ENCODE results near the gene UBE2L6.
"Not testable (repeated sequence)": the region's sequence is repeated elsewhere in the genome, so short reads cannot be mapped to it uniquely, and the experiment has no call there.

Gene UBE2L6

DNA sequence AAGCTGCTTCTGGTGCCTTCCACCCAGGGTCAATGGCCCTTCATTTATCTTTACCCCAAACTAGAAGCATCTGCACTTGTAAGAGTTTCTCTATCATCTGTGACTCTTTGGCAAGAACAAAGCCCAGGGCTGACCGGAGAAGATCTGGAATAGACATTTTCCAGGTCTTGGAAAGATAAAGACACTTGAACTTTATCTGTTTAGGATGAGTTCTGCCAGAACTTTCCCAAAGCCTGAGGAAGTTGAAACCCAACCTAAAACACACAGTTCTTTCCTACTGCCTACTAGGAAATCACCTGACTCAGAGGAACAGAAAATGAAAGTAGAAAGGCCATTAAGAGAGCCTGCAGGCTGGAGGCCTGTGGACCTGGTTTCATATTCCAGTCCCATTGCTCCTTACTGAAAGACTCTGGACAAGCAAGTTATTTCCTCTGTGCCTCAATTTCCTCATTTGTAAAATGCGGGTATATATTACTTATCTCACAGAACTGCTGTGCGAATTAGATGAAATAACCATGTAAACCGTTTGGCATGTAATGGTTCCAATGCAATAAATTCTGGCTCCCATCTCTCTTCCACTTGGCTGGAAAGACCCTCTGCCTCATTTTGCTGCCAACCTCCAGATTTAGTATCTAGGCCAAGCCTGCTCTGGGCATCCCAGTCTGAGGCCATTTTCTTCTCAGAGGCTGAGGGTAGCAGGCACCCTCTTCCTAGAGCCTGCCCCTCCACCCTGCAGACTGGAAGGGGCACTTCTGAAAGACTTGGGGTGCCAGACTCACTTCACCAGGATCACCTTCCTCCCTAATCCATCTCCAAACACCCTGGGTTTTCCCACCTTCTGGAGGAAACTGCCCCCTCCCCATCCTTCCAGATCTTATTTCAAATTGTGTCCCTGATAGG, 1.2 kb downstream of the UBE2L6 start:
- DNase-seq, result peak; percentile 38

GRCh38 chr11:57562596-57562995, 4.9 kb downstream of the UBE2L6 start:
- no peak for DNase-seq

DNA sequence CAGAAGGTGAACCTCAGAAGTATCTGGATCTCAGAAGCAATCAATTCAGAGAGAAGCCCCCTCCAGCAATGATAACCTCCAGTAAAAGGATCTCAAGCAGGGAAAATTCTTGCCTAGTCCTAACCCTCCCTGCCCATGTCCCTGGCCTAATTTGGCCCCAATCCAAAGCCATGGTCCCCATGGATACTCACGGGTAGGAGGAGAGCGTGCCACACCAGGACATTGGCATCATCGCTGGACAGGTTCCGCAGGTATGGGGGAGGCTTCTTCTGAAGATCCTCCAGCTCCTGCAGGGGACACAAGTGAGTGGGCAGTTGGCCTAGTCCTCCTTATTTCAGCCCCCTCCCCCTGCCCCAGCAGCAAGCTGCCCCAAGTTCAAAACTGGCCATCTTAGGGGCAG, 7.3 kb downstream of the UBE2L6 start:
- DNase-seq, result no peak

- no peak for DNase-seq
These were observed 11.4 kb downstream of the UBE2L6 start for GRCh38 chr11:57556041-57556440.

GRCh38 chr11:57555393-57555792, 12.1 kb downstream of the UBE2L6 start:
- DNase-seq, result no peak

DNA sequence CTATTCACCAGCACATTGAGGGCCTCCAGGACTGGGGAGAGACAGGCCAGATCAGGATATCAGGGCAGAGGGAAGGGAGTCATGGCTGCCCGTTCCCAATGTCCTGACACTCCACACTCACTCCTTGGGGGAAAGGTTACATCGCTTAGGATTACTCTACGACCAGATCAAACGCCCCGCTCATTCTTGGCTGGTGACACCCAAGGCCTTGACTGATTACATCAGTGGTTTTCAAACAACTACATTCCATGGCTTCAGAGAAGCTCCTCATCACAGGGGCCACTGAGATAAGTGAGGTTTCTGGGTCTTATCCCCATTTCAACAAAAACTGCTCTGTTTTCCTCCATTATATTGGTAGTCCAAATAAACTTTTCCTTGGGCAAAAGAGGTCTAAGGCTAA, 15.0 kb downstream of the UBE2L6 start:
- no peak for DNase-seq

DNA sequence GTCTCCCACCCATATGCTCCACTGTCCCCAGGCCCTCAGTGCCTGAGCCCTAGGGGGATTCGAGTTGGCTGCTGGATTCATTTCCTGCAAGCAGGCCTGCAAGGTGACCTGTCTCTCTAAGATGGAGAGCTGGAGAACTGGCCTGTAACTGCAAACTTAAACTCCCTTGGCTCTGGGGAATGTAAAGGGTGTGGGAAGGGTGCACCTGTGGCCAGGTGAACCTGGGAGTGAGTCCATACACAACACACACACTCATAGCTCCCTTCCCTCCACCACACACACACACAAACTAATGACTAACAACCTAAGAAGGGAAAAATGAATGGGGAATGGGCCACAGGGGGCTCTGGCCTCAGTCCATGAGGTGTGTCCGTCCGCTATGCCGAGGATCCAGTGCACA, 15.5 kb downstream of the UBE2L6 start:
- no peak for DNase-seq

DNA sequence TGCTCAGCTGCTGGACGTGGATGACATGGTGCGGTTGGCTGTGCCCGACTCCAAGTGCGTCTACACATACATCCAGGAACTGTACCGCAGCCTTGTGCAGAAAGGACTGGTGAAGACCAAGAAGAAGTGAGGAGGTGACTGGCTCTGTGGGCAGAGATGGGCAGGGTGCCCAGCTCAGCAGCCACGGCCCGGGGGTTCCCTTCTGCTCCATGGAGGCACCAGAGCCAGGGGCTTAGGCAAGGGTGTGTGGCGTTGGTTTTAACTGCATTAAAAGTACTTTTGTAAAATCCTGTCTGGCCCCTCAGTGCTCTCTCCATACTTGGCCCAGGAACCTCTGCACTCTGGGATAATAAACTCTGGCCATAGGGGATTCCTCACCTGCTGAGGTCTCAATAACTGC, 17.5 kb downstream of the UBE2L6 start:
- no peak for DNase-seq

DNA sequence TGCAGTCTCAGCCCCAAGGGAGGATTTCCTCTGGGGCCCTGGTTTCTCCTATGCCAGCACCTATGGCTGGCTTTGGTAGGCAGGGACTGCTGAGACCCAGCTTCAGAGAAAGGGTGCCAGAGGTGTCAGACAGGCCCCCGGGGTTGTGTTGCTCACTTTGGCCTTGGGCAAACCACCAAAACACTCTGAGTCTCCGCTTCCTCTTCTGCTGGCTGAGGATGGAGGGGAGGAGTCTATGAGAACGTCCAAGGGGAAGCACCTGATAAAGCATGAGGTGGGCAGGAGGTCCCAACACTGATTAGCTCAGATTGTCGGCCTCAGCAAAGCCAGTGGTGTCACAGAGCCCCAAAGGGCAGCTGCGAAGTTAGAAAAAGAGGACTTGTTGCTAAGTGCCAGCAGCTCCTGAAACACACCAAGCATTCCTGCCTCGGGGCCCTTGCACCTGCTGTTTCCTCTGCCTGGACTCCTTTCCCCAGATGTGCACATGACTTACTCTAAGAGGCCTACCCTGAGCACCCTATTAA, 19.6 kb downstream of the UBE2L6 start:
- no peak for DNase-seq

DNA sequence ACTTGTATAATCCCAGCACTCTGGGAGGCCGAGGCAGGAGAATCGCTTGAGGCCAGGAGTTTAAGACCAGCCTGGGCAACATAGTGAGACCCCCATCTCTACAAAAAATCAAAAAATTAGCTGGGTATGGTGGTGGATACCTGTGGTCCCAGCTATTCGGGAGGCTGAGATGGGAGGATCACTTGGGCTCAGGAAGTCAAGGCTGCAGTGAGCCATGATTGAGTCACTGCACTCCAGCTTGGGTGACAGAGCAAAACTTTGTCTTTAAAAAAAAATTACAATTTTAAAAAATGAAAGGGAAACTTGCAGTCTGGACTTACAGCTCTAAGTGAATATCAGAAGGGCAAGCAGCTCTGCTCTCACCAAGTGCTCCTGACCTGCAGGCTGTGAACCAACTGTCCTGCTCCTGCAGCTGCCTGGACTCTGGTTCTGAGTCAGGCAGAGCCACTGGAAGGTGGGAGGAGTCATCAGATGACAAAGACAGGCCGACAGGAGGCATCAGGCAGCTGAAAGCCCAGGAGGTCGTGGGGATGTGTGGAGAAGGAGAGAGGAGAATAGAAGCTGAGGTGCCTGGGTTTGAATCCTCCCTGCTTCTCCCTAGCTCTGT, 20.5 kb downstream of the UBE2L6 start:
- DNase-seq, result no peak

GRCh38 chr11:57546451-57546850, 21.0 kb downstream of the UBE2L6 start:
- no peak for DNase-seq

DNA sequence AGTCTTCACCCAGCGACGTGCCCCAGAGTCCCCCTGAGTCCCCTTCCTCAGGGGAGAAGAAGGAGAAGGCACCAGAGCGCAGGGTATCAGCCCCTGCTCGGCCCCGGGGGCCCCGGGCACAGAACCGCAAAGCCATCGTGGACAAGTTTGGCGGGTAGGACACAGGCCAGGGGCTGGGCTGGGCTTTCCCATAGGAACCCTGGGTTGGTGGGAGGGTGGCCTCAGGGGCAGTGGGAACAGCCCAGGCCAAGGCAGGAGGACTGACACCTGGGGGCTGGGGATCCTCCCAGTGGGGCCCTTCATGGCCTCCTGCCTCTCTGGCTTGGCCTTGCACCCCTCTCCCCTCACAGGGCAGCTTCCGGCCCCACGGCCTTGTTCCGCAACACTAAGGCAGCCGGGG, 21.6 kb downstream of the UBE2L6 start:
- DNase-seq, result no peak

GRCh38 chr11:57544566-57544965, 22.9 kb downstream of the UBE2L6 start:
- no peak for DNase-seq

GRCh38 chr11:57543593-57543992, 23.9 kb downstream of the UBE2L6 start:
- DNase-seq, result no peak

DNA sequence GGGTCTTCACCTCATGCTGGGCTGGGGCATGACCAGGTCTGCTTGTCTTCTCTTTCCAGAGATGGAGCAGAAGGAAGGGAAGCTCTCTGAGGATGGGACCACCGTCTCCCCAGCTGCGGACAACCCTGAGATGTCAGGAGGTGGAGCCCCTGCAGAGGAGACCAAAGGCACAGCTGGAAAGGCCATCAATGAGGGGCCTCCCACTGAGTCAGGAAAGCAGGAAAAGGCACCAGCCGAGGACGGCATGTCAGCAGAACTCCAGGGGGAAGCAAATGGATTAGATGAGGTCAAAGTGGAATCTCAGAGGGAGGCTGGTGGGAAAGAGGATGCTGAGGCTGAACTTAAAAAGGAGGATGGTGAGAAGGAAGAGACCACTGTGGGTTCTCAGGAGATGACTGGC, 24.9 kb downstream of the UBE2L6 start:
- DNase-seq, result no peak

- no peak for DNase-seq
These were observed 26.3 kb downstream of the UBE2L6 start for GRCh38 chr11:57541169-57541568.

- no peak for DNase-seq
These were observed 28.1 kb downstream of the UBE2L6 start for GRCh38 chr11:57539342-57539741.

DNA sequence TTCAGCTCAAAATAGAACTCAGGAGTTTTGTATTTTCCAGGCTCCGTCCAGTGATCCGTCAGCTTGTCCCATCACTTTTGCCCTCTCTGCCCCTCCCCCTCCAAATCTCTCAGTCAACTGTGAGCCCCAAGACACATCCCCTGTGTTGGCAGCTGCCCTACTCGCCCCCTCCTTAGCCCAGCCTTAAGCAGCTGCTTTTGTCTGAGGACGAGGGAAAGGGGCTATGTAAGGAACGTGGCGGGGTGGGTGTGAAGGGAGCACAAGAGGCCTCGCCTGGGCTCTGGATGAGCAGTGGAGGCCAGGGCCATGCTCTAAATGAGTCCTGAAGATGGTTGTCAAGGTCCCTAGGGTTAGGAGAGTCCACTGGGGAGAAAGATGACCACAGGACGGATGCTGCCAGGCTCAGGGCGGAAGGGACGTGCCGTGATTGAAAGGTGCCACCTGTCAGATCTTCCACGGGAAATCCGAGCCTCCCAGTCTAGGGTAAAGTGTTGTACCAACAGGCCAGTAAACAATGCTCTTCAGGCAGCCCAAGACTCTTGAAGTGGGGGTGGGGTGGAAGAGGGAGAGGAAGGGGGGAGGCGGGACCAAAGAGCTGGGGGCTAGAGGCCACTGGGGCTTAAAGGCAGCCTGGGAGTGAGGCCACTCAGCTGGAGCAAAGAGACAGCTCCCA, 30.4 kb downstream of the UBE2L6 start, which contains the start of gene SMTNL1:
TSS of gene SMTNL1 (plus strand) at position 649 of the 673 bp plus-strand sequence. CDS start 5,048 bp downstream, outside the sequence.
- no peak for DNase-seq

DNA sequence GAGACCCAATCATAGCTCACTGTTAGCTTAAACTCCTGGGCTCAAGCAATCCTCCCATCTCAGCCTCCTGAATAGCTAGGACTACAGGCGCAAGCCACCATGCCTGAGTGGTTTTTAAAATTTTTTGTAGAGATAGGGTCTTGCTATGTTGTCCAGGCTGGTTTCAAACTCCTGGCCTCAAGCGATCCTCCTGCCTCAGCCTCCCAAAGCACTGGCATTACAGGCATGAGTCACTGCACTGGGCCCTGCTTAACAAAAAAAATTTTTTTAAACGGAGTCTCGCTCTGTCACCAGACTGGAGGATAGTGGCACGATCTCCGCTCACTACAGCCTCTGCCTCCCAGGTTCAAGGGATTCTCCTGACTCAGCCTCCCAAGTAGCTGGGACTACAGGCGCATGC, 33.0 kb downstream of the UBE2L6 start:
- not testable (repeated sequence) for DNase-seq

DNA sequence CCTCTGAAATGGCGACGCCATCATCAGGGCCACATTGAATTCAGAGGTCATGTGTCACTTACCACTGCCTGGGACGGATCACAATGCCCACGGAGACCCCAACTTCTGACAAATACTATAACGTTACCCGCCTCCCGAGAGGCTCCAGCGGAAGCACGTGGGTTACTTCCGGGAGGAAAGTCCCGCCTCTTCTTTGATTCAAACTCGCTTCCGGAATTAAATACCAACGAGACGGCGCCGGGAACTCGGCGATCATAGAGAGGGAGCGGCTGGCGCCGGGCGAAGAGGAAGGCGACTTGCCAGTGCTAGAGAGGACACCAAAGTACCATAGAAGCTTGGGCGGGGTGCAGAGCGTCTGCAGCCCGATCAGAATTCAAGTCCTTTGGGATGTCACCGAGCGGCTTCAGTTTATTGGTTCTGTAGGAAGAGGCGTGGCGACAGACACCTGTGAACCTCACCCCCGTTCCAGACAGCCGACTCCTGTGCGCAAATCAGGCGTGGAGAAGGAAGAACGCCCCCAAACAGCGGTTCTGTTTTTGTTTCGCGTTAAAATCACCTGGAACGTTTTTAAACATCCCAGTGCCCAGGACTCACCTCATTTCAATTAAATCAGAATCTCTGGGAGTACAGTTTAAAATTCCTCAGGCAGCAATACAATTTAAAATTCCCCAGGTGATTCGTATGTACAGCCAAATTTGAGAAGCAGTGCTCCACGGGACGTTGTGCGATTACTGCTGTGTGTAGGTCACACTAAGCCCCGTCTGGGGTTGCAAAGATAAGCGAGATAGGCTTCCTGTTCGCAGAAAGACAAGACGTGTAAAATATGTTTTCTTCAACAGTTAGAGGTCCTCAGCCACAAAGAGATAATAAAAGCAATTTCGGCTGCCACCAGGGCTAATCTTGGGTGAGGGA, 36.6 kb downstream of the UBE2L6 start, which contains the start of gene TIMM10:
TSS of gene TIMM10 (minus strand) at position 159 of the 912 bp plus-strand sequence. CDS start 565 bp downstream, outside the sequence.
- DNase-seq, result peak; percentile 99

GRCh38 chr11:57530215-57530595, 37.3 kb downstream of the UBE2L6 start:
- no peak for DNase-seq

GRCh38 chr11:57529012-57529411, 38.5 kb downstream of the UBE2L6 start:
- no peak for DNase-seq

Data from NCI-H2227 treated with DMSO at 0.1 percent for 48 hours (cell line).